ENCODE data around the gene GJB2. TPM values are rescaled to one million over a fixed set of nuclear protein-coding genes. Genes with fewer than 3 reads are reported as not detected.

GJB2 gene
- total RNA-seq, 1 experiment from 2014 or later: 5.5 TPM

GRCh38 chr13:20221772-20222171 lies 29.0 kb upstream of the GJB2 start:
- no peaks in the 10 kb centered on the region for H3K4me1 ChIP-seq (replicated peaks; ENCODE audit: insufficient read depth)
- ChIA-PET CTCF (no interaction called here), POLR2A (ENCODE audit: unreplicated experiment) (no interaction called here)
- no peaks in the 10 kb centered on the region for H3F3A ChIP-seq (ENCODE audit: insufficient read depth, low read depth)
- H3K27me3 ChIP-seq (ENCODE audit: insufficient read depth, low read depth): peaks cover 4% of the 10 kb centered on the region; the same call in 1 of the 2 replicates
- no peak overlapping the region for H3K27ac ChIP-seq
- DNase-seq: no peak
- H3K79me2 ChIP-seq (ENCODE audit: low read depth): no peaks in the 10 kb centered on the region
- TF ChIP-seq CTCF (conservative IDR thresholded peaks at IDR 0.05) (no peak), EZH2 (IDR thresholded peaks at IDR 0.05; ENCODE audit: low read depth) (no peak)
- H2AFZ ChIP-seq: no peak overlapping the region
- H3K4me3 ChIP-seq: no peak overlapping the region
- intact Hi-C loops (cut with micrococcal nuclease; ENCODE audit: unreplicated experiment): no loop called here
- no TSS peak for BruUV-seq (replicated peaks)
- no peaks in the 10 kb centered on the region for H3K9me2 ChIP-seq (ENCODE audit: insufficient read depth)
- no peaks in the 10 kb centered on the region for H4K20me1 ChIP-seq (ENCODE audit: insufficient read depth)
- no peak overlapping the region for H3K4me2 ChIP-seq
- no peaks in the 10 kb centered on the region for H3K36me3 ChIP-seq (ENCODE audit: low read depth)
- no peaks in the 10 kb centered on the region for H3K9me3 ChIP-seq (ENCODE audit: insufficient read depth, low read depth)

- H3K9me3 ChIP-seq (ENCODE audit: insufficient read depth, low read depth): no peaks in the 10 kb centered on the region
- H3K79me2 ChIP-seq (ENCODE audit: low read depth): no peaks in the 10 kb centered on the region
- ChIA-PET POLR2A (ENCODE audit: unreplicated experiment) (no interaction called here), CTCF (no interaction called here)
- peaks cover 3% of the 10 kb centered on the region; the same call in 1 of the 2 replicates for H3K27me3 ChIP-seq (ENCODE audit: insufficient read depth, low read depth)
- TF ChIP-seq CTCF (conservative IDR thresholded peaks at IDR 0.05) (no peak), EZH2 (IDR thresholded peaks at IDR 0.05; ENCODE audit: low read depth) (no peak)
- H3K4me1 ChIP-seq (replicated peaks; ENCODE audit: insufficient read depth): no peaks in the 10 kb centered on the region
- H3F3A ChIP-seq (ENCODE audit: insufficient read depth, low read depth): no peaks in the 10 kb centered on the region
- H2AFZ ChIP-seq: no peak overlapping the region
- no peaks in the 10 kb centered on the region for H4K20me1 ChIP-seq (ENCODE audit: insufficient read depth)
- no peaks in the 10 kb centered on the region for H3K36me3 ChIP-seq (ENCODE audit: low read depth)
- H3K4me2 ChIP-seq: no peak overlapping the region
- BruUV-seq (replicated peaks): no TSS peak
- no peak for DNase-seq
- no peaks in the 10 kb centered on the region for H3K9me2 ChIP-seq (ENCODE audit: insufficient read depth)
- H3K4me3 ChIP-seq: no peak overlapping the region
- intact Hi-C loops (cut with micrococcal nuclease; ENCODE audit: unreplicated experiment): no loop called here
- H3K27ac ChIP-seq: no peak overlapping the region
Measured at GRCh38 chr13:20219577-20219976, 26.8 kb upstream of the GJB2 start.

GRCh38 chr13:20217168-20217567 lies 24.4 kb upstream of the GJB2 start:
- no TSS peak for BruUV-seq (replicated peaks)
- intact Hi-C loops (cut with micrococcal nuclease; ENCODE audit: unreplicated experiment): no loop called here
- Histone ChIP-seq H3K36me3 (ENCODE audit: low read depth) (no peaks in the 10 kb centered on the region), H3K79me2 (ENCODE audit: low read depth) (no peaks in the 10 kb centered on the region), H3K9me3 (ENCODE audit: insufficient read depth, low read depth) (no peaks in the 10 kb centered on the region), H3F3A (ENCODE audit: insufficient read depth, low read depth) (no peaks in the 10 kb centered on the region), H3K4me3 (no peak overlapping the region), H4K20me1 (ENCODE audit: insufficient read depth) (no peaks in the 10 kb centered on the region), H3K4me1 (replicated peaks; ENCODE audit: insufficient read depth) (no peaks in the 10 kb centered on the region), H3K9me2 (ENCODE audit: insufficient read depth) (no peaks in the 10 kb centered on the region; the same call in 1 of the 2 replicates), H2AFZ (no peak overlapping the region), H3K4me2 (no peak overlapping the region), H3K27ac (no peak overlapping the region), H3K27me3 (ENCODE audit: insufficient read depth, low read depth) (no peaks in the 10 kb centered on the region)
- TF ChIP-seq EZH2 (IDR thresholded peaks at IDR 0.05; ENCODE audit: low read depth): no peak
- POLR2A ChIA-PET (ENCODE audit: unreplicated experiment): no interaction called here
- DNase-seq: no peak
- CTCF ChIA-PET: no interaction called here

GRCh38 chr13:20209948-20210347 lies 17.2 kb upstream of the GJB2 start:
- no peaks in the 10 kb centered on the region for H3K36me3 ChIP-seq (ENCODE audit: low read depth)
- H3F3A ChIP-seq (ENCODE audit: insufficient read depth, low read depth): no peaks in the 10 kb centered on the region
- H3K27ac ChIP-seq: no peak overlapping the region
- H3K4me1 ChIP-seq (replicated peaks; ENCODE audit: insufficient read depth): no peaks in the 10 kb centered on the region
- no peak for TF ChIP-seq CTCF (conservative IDR thresholded peaks at IDR 0.05)
- TF ChIP-seq EZH2 (IDR thresholded peaks at IDR 0.05; ENCODE audit: low read depth): no peak
- no peaks in the 10 kb centered on the region for H4K20me1 ChIP-seq (ENCODE audit: insufficient read depth)
- H3K9me2 ChIP-seq (ENCODE audit: insufficient read depth): no peaks in the 10 kb centered on the region; the same call in 1 of the 2 replicates
- no peaks in the 10 kb centered on the region for H3K9me3 ChIP-seq (ENCODE audit: insufficient read depth, low read depth)
- no TSS peak for BruUV-seq (replicated peaks)
- ChIA-PET CTCF (no interaction called here), POLR2A (ENCODE audit: unreplicated experiment) (no interaction called here)
- H3K27me3 ChIP-seq (ENCODE audit: insufficient read depth, low read depth): no peaks in the 10 kb centered on the region
- H3K79me2 ChIP-seq (ENCODE audit: low read depth): no peaks in the 10 kb centered on the region
- no peak overlapping the region for H2AFZ ChIP-seq
- no peak for DNase-seq
- H3K4me3 ChIP-seq: no peak overlapping the region
- no peak overlapping the region for H3K4me2 ChIP-seq
- intact Hi-C loops (cut with micrococcal nuclease; ENCODE audit: unreplicated experiment): no loop called here

Measured in PC-9 (cell line).